Sigmoid colon (tissue), 4 donors: ENCODE measurements around the gene MRPL53.

ENCODE experiments used
- POLR2AphosphoS5 ChIP-seq, 4 donors: sonication (generic); formaldehyde crosslinking; IDR thresholded peaks; one replicate each; pipeline ENCODE4 v1.6.1; 2017; ENCODE audit warnings: antibody characterized with exemption in 4 of 4
- TF ChIP-seq, protein P1 (sequence below), 4 experiments: fragments of 450-650 bp in 3 of 4; fragments of 200-600 bp in 1 of 4; IDR thresholded peaks; one replicate each; pipeline ENCODE4 v1.5.1; 2016 to 2019; ENCODE audit warnings: antibody characterized with exemption in 4 of 4, mild to moderate bottlenecking in 3 of 4, moderate library complexity in 2 of 4

DNA sequence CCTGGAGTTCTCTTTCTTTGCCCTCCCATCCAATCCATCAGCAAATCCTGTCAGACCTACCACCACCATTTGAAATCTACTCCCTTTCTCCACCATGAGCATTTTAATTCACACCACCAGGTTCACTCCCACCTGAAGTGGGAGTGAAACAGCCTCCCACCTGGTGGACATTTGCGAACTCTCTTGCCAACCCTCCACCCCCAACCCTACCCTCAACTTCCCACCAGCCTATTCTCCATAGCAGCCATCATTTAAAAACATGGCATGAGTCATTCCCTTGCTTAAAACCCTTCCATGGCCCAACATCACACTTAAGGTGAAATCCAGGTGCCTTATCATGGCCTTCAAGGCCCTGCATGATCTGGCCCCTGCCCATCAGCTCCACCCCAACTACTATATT lies 34.2 kb downstream of the MRPL53 start:
- TF ChIP-seq, protein P1, sequence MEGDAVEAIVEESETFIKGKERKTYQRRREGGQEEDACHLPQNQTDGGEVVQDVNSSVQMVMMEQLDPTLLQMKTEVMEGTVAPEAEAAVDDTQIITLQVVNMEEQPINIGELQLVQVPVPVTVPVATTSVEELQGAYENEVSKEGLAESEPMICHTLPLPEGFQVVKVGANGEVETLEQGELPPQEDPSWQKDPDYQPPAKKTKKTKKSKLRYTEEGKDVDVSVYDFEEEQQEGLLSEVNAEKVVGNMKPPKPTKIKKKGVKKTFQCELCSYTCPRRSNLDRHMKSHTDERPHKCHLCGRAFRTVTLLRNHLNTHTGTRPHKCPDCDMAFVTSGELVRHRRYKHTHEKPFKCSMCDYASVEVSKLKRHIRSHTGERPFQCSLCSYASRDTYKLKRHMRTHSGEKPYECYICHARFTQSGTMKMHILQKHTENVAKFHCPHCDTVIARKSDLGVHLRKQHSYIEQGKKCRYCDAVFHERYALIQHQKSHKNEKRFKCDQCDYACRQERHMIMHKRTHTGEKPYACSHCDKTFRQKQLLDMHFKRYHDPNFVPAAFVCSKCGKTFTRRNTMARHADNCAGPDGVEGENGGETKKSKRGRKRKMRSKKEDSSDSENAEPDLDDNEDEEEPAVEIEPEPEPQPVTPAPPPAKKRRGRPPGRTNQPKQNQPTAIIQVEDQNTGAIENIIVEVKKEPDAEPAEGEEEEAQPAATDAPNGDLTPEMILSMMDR (IDR thresholded peaks at IDR 0.05) = no peak
- no peak for TF ChIP-seq POLR2AphosphoS5 (IDR thresholded peaks at IDR 0.05)
